ENCODE measurements around the gene CACNG3. TPM values are rescaled to one million over a fixed set of nuclear protein-coding genes. Genes with fewer than 3 reads are reported as not detected.

CACNG3 gene
- total and polyA plus RNA-seq, 11 donors: not detected

DNA sequence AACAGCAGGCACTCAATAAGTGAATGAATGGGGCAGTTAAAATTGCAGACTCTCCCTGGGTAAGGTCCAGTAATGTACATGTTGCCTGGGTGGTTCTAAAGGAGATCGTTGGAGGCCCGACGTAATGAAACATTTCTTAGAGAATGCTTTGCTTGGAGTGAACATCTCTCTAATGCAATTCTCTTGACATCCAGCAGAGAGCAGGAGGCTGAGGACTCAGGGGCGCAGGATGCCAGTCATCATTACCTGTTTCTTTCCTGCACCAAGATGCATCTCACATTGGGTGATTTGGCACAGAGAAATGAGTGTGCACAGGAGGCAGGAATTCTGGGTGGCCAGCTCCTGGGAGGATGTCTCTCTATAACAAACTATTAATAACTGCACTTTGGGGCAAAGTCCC is 152.9 kb downstream of the CACNG3 start:
- no peaks in the 10 kb centered on the region for H3K4me1 ChIP-seq
- intact Hi-C loops (cut with DNase I): no loop called here
- no peaks in the 10 kb centered on the region for H3K27me3 ChIP-seq
- H3K4me3 ChIP-seq: no peak overlapping the region
- no peaks in the 10 kb centered on the region for H3K36me3 ChIP-seq
- WGBS, 4 donors: 61 to 89% (median 69%) methylated on average over 4 of the region's 4 CpGs
- H3K9me3 ChIP-seq: peaks cover 0 to 13% (median 0%) of the 10 kb centered on the region in 12 donors
- TF ChIP-seq CTCF (IDR thresholded peaks at IDR 0.05) (no peak), POLR2A (IDR thresholded peaks at IDR 0.05) (no peak)
- ATAC-seq: no peak
- DNase-seq: no peak
- no peak overlapping the region for H3K27ac ChIP-seq

All from heart left ventricle (tissue), 16 donors.